A549 (cell line): ENCODE measurements around the gene AFF3.
"Not testable (repeated sequence)": the region's sequence is repeated elsewhere in the genome, so short reads cannot be mapped to it uniquely, and the experiment has no call there.

Source experiments
- BHLHE40 ChIP-seq: IDR thresholded peaks from 2 replicates; pipeline ENCODE4 v1.6.1; 2012; ENCODE audit warnings: low read depth, low read length, inconsistent platforms
- CHD4 ChIP-seq: fragments of 200-600 bp; sonication (generic); IDR thresholded peaks from 2 replicates; pipeline ENCODE4 v1.6.1; 2016; ENCODE audit warnings: antibody characterized with exemption, mild to moderate bottlenecking, borderline replicate concordance
- EP300 ChIP-seq, 2 experiments: fragments of >200 bp; sonication (Bioruptor Twin); formaldehyde crosslinking; IDR thresholded peaks; 2 replicates in 1 of 2; 3 replicates in 1 of 2; pipeline ENCODE4 v1.6.1; 2016 to 2017
- POLR2A ChIP-seq: IDR thresholded peaks from 2 replicates; pipeline ENCODE4 v1.6.1; 2012; ENCODE audit warnings: mild to moderate bottlenecking, low read length
- RAD21 ChIP-seq, 2 experiments: fragments of >200 bp in 1 of 2; sonication (Bioruptor Twin) in 1 of 2; formaldehyde crosslinking in 1 of 2; IDR thresholded peaks in 1 of 2; conservative IDR thresholded peaks in 1 of 2; 2 replicates in 1 of 2; 3 replicates in 1 of 2; pipeline ENCODE4 v1.6.1; 2012 to 2018; ENCODE audit warnings: inconsistent platforms in 1 of 2
- SMC3 ChIP-seq: fragments of >200 bp; sonication (Bioruptor Twin); formaldehyde crosslinking; IDR thresholded peaks from 3 replicates; pipeline ENCODE4 v1.6.1; 2018; ENCODE audit warnings: inconsistent platforms
- TF ChIP-seq, protein P1 (sequence below): fragments of >200 bp; sonication (Bioruptor Twin); formaldehyde crosslinking; IDR thresholded peaks from 3 replicates; pipeline ENCODE4 v1.5.1; 2016
- TF ChIP-seq, protein P2 (sequence below): IDR thresholded peaks from 2 replicates; pipeline ENCODE4 v1.6.1; 2012

DNA sequence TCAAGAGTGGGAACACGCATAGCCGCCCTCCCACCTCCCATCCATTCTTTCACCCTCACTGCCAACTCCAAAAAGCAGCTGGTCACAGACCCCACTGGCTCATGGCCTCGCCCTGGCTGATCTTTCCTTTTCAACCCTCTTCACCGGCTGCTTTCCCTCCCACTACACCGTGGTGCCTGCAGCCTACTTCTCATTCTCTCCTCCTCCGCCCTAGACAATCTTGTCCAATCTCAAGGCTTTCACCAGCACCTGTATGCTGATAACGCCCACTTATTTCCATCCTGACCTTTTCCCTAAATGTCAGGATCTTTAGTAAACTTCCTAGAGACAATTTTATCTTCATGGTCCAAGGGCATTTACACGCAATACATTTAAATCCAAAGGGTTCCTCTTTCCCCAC, 50.6 kb downstream of the AFF3 start:
- not testable (repeated sequence) for TF ChIP-seq EP300 (IDR thresholded peaks at IDR 0.05); RAD21 (conservative IDR thresholded peaks at IDR 0.05 in 1 of 2, IDR thresholded peaks at IDR 0.05 in 1 of 2); BHLHE40; SMC3; POLR2A; CHD4
- TF ChIP-seq, protein P1, sequence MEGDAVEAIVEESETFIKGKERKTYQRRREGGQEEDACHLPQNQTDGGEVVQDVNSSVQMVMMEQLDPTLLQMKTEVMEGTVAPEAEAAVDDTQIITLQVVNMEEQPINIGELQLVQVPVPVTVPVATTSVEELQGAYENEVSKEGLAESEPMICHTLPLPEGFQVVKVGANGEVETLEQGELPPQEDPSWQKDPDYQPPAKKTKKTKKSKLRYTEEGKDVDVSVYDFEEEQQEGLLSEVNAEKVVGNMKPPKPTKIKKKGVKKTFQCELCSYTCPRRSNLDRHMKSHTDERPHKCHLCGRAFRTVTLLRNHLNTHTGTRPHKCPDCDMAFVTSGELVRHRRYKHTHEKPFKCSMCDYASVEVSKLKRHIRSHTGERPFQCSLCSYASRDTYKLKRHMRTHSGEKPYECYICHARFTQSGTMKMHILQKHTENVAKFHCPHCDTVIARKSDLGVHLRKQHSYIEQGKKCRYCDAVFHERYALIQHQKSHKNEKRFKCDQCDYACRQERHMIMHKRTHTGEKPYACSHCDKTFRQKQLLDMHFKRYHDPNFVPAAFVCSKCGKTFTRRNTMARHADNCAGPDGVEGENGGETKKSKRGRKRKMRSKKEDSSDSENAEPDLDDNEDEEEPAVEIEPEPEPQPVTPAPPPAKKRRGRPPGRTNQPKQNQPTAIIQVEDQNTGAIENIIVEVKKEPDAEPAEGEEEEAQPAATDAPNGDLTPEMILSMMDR, result not testable (repeated sequence)
- TF ChIP-seq, protein P2, sequence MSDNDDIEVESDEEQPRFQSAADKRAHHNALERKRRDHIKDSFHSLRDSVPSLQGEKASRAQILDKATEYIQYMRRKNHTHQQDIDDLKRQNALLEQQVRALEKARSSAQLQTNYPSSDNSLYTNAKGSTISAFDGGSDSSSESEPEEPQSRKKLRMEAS, result not testable (repeated sequence)
